CD4-positive, alpha-beta T cell treated with Interleukin-2 at 100 ng/mL for 4 hours (primary cell): Measurements from ENCODE around the gene FBXW7.

Experiments
- DNase-seq: peaks from one replicate; pipeline ENCODE4 v3.0.0-alpha.2; 2020; ENCODE audit warnings: low spot score

The FBXW7 gene

GRCh38 chr4:152328582-152328981 lies 207.3 kb downstream of the FBXW7 start:
- no peak for DNase-seq

- peak; percentile 26 for DNase-seq
These were observed 208.1 kb downstream of the FBXW7 start for GRCh38 chr4:152327606-152328453.

GRCh38 chr4:152325831-152326230 lies 210.1 kb downstream of the FBXW7 start:
- no peak for DNase-seq

- DNase-seq: no peak
These were observed 212.7 kb downstream of the FBXW7 start for GRCh38 chr4:152323221-152323620.

- no peak for DNase-seq
These were observed 213.2 kb downstream of the FBXW7 start for GRCh38 chr4:152322656-152323055.

GRCh38 chr4:152321923-152322322 lies 214.0 kb downstream of the FBXW7 start:
- no peak for DNase-seq

- DNase-seq: no peak
These were observed 214.5 kb downstream of the FBXW7 start for GRCh38 chr4:152321398-152321797.

- no peak for DNase-seq
These were observed 218.9 kb downstream of the FBXW7 start for GRCh38 chr4:152316969-152317368.

GRCh38 chr4:152310257-152310656 lies 225.6 kb downstream of the FBXW7 start:
- DNase-seq: no peak

GRCh38 chr4:152309418-152309817 lies 226.5 kb downstream of the FBXW7 start:
- DNase-seq: no peak

- DNase-seq: no peak
These were observed 226.9 kb downstream of the FBXW7 start for GRCh38 chr4:152308951-152309350.

- DNase-seq: no peak
These were observed 228.2 kb downstream of the FBXW7 start for GRCh38 chr4:152307669-152308068.

- DNase-seq: no peak
These were observed 229.4 kb downstream of the FBXW7 start for GRCh38 chr4:152306541-152306940.

GRCh38 chr4:152304220-152304619 lies 231.7 kb downstream of the FBXW7 start:
- no peak for DNase-seq

GRCh38 chr4:152301381-152301780 lies 234.5 kb downstream of the FBXW7 start:
- DNase-seq: no peak

- no peak for DNase-seq
These were observed 236.3 kb downstream of the FBXW7 start for GRCh38 chr4:152299553-152299952.

GRCh38 chr4:152296386-152296785 lies 239.5 kb downstream of the FBXW7 start:
- no peak for DNase-seq

GRCh38 chr4:152294765-152295164 lies 241.1 kb downstream of the FBXW7 start:
- DNase-seq: no peak

- no peak for DNase-seq
These were observed 241.6 kb downstream of the FBXW7 start for GRCh38 chr4:152294331-152294730.

- no peak for DNase-seq
These were observed 242.4 kb downstream of the FBXW7 start for GRCh38 chr4:152293527-152293926.

- no peak for DNase-seq
These were observed 245.4 kb downstream of the FBXW7 start for GRCh38 chr4:152290366-152290921.

GRCh38 chr4:152289941-152290340 lies 246.0 kb downstream of the FBXW7 start:
- DNase-seq: no peak

GRCh38 chr4:152289541-152289940 lies 246.4 kb downstream of the FBXW7 start:
- DNase-seq: no peak
